HCT116 (cell line): ENCODE measurements around the gene TMEM11.

Experiments used
- CTCF ChIP-seq, 3 experiments: fragments of 200-600 bp in 1 of 3; sonication (generic) in 1 of 3; IDR thresholded peaks in 2 of 3; conservative IDR thresholded peaks in 1 of 3; 2 replicates each; pipeline ENCODE4 v1.5.1; 2012 to 2017; ENCODE audit warnings: low read depth in 2 of 3, low read length in 2 of 3, antibody characterized with exemption in 1 of 3, borderline replicate concordance in 1 of 3, control low read depth in 1 of 3, mild to moderate bottlenecking in 1 of 3, mixed read lengths in 1 of 3, mixed run types in 1 of 3, moderate library complexity in 1 of 3; ENCODE audit not compliant: insufficient read depth in 1 of 3
- ELF1 ChIP-seq: IDR thresholded peaks from 2 replicates; pipeline ENCODE4 v1.6.1; 2012; ENCODE audit warnings: low read depth, borderline replicate concordance
- EZH2 ChIP-seq: fragments of 200-600 bp; sonication (generic); IDR thresholded peaks from 2 replicates; pipeline ENCODE4 v1.6.1; 2017; ENCODE audit warnings: antibody characterized with exemption, mixed run types
- POLR2AphosphoS5 ChIP-seq: IDR thresholded peaks from 2 replicates; pipeline ENCODE4 v1.6.1; 2011; ENCODE audit warnings: mild to moderate bottlenecking, low read depth, low read length, moderate library complexity
- TCF7L2 ChIP-seq: IDR thresholded peaks from 2 replicates; pipeline ENCODE4 v1.7.0; 2011; ENCODE audit warnings: borderline replicate concordance, inconsistent platforms; ENCODE audit not compliant: insufficient read depth, insufficient read length; ENCODE audit errors: extremely low read depth
- YY1 ChIP-seq: IDR thresholded peaks from 2 replicates; pipeline ENCODE4 v1.6.1; 2011; ENCODE audit warnings: low read length, low read depth, moderate library complexity, mild to moderate bottlenecking; ENCODE audit not compliant: insufficient replicate concordance; ENCODE audit errors: extremely low read depth

- no peak for TF ChIP-seq TCF7L2
- no peak for TF ChIP-seq CTCF (IDR thresholded peaks at IDR 0.05 in 2 of 3, conservative IDR thresholded peaks at IDR 0.05 in 1 of 3; ENCODE audit: borderline replicate concordance in 1 of 3, insufficient read depth in 1 of 3, low read depth in 2 of 3, low read length in 2 of 3)
- no peak for TF ChIP-seq YY1
- TF ChIP-seq EZH2, result no peak
- TF ChIP-seq POLR2AphosphoS5, result no peak
- no peak for TF ChIP-seq ELF1
Measured at GRCh38 chr17:21208352-21208751, 5.6 kb downstream of the TMEM11 start.
